Activated T-cell treated with anti-CD3 and anti-CD28 coated beads, Interleukin-2, amount 50 U/mL, for 72 hours (primary cell): ENCODE data around the gene TENM3. TPM values are rescaled to one million over a fixed set of nuclear protein-coding genes. Genes with fewer than 3 reads are reported as not detected.

ENCODE experiments used
- ATAC-seq, 2 donors: fragments of 150-1000 bp; cut with Tn5 transposase; replicated peaks in 1 of 2; 2 replicates each; pipeline ENCODE4 v1.10.0; 2021; ENCODE audit warnings: moderate library complexity in 2 of 2, mild to moderate bottlenecking in 1 of 2
- DNase-seq, 2 donors: peaks; one replicate each; pipeline ENCODE4 v3.0.0; 2021 to 2022; ENCODE audit warnings: mixed read lengths in 1 of 2
- H3K27ac Mint-ChIP-seq: one replicate; pipeline ENCODE4 v1.8.0; 2022; ENCODE audit warnings: mild to moderate bottlenecking, moderate library complexity, mixed read lengths
- H3K27me3 Mint-ChIP-seq: one replicate; pipeline ENCODE4 v1.8.0; 2022; ENCODE audit warnings: low read depth, mixed read lengths
- H3K36me3 Mint-ChIP-seq, 2 donors: one replicate each; pipeline ENCODE4 v1.8.0; 2022; ENCODE audit warnings: mixed read lengths in 2 of 2, mild to moderate bottlenecking in 1 of 2; ENCODE audit not compliant: insufficient read depth in 2 of 2
- H3K4me1 Mint-ChIP-seq: one replicate; pipeline ENCODE4 v1.8.0; 2022; ENCODE audit warnings: low read depth, mixed read lengths
- H3K4me3 Mint-ChIP-seq, 2 donors: one replicate each; pipeline ENCODE4 v1.8.0; 2022; ENCODE audit warnings: mild to moderate bottlenecking in 2 of 2, mixed read lengths in 2 of 2, moderate library complexity in 2 of 2
- H3K9me3 Mint-ChIP-seq, 2 donors: one replicate each; pipeline ENCODE4 v1.8.0; 2022; ENCODE audit warnings: mixed read lengths in 2 of 2
- total RNA-seq, 2 donors: library from RNA; stranded (reverse); gene quantifications; one replicate each; pipeline ENCODE4 v1.2.3, GENCODE V29; 2022

The TENM3 gene
- total RNA-seq, 2 donors from 2014 or later, result 0.12 TPM; not detected in 1

DNA sequence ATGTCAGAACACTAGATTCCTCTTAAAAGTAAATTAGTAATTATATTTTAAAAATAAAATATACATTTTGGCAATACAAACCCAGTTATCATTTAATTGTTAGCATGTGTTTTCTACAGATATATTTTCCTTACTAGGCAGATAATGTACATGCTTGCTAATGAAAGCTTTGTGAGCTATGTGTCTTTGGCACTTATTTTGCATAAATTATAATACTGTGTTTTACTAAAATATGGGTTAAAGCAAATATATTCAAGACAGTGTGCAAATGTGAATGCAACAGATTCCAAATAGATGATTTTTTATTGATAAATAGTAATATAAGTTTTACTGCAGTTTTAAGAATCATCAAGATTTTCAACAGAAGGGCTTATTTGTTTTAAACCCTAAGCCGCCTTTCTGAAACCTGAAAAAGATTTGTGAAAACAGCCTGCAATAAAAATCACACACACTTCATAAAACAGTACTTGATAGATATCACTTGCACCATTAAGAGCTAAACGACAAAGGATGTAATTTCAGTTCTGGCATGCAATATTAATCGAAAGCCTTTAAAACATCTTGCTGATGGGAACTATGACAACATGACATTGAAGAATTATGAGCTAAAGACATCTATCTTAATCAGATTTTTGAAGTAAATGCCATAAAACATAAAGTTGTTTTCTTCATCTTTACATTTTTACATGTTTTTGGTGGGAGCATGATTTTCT lies 340.7 kb downstream of the TENM3 start:
- Mint-ChIP-seq H3K4me1 (no peaks in the 10 kb centered on the region), H3K4me3 (no peak overlapping the region), H3K27me3 (no peaks in the 10 kb centered on the region), H3K36me3 (no peaks in the 10 kb centered on the region), H3K27ac (no peak overlapping the region), H3K9me3 (no peaks in the 10 kb centered on the region)
- ATAC-seq (no peak), DNase-seq (no peak)

DNA sequence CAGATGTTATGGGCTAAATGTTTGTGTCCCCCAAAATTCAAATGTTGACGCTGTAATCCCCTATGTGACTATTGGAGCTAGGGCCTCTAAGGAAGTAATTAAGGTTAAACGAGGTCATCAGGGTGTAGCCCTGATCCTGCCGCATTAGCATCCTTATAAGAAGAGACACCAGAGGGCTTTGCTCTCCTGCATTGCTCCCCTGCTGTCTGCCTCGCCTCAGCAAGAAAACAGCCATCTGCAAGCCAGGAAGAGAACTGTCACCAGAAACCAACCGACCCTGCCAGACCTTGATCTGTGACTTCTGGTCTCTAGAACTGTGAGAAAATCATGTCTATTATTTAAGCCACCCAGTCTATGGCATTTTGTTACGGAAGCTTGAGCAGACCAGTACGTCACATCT lies 342.1 kb downstream of the TENM3 start:
- H3K36me3 Mint-ChIP-seq, result no peaks in the 10 kb centered on the region
- no peaks in the 10 kb centered on the region for H3K9me3 Mint-ChIP-seq
- H3K4me3 Mint-ChIP-seq, result no peak overlapping the region
- H3K4me1 Mint-ChIP-seq, result no peaks in the 10 kb centered on the region
- H3K27me3 Mint-ChIP-seq, result no peaks in the 10 kb centered on the region
- no peak overlapping the region for H3K27ac Mint-ChIP-seq
- no peak for ATAC-seq
- DNase-seq, result no peak

DNA sequence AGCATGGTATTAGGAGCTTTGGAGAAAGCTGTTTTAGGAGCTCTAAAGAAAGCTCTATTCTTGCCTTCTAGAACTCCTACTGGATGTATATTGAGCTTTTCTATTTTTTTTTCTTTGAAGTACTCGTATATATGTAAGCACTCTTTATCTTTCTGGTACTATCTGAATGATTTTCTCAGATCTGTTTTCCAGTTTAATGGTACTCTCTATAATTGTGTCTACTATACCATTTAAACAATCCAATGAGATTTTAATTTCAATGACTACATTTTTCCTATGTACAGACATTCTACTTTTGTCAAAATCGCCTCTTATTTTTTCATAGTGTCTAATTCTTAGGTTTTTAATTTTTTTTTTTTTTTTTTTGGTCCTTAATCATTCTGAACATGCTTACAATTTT lies 345.9 kb downstream of the TENM3 start:
- no peaks in the 10 kb centered on the region for H3K27me3 Mint-ChIP-seq
- H3K9me3 Mint-ChIP-seq, result no peaks in the 10 kb centered on the region
- no peak overlapping the region for H3K27ac Mint-ChIP-seq
- no peak overlapping the region for H3K4me3 Mint-ChIP-seq
- no peaks in the 10 kb centered on the region for H3K36me3 Mint-ChIP-seq
- no peak for DNase-seq
- no peak for ATAC-seq
- no peaks in the 10 kb centered on the region for H3K4me1 Mint-ChIP-seq

DNA sequence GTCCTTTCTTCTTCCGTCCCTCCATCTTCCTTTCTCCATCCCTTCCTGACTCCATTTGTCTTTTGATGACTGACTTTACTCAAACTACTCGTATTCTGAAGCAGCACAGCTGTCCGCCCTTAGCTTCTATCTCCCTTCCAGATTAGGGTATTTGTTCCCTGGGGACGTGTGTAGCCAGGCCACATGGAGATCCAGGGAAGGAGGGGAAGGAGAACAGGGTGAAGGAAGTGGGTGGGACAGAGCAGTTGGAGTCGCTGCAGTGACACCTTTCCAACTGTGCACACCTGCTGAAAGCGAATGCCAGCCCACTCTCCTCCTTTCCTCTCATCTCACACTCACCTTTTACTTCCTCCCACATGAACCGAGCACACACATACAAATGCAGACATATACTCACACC lies 350.2 kb downstream of the TENM3 start:
- H3K27me3 Mint-ChIP-seq, result no peaks in the 10 kb centered on the region
- H3K27ac Mint-ChIP-seq, result no peak overlapping the region
- H3K4me3 Mint-ChIP-seq, result no peak overlapping the region
- DNase-seq (no peak), ATAC-seq (no peak)
- H3K9me3 Mint-ChIP-seq, result no peaks in the 10 kb centered on the region
- no peaks in the 10 kb centered on the region for H3K36me3 Mint-ChIP-seq
- no peaks in the 10 kb centered on the region for H3K4me1 Mint-ChIP-seq

DNA sequence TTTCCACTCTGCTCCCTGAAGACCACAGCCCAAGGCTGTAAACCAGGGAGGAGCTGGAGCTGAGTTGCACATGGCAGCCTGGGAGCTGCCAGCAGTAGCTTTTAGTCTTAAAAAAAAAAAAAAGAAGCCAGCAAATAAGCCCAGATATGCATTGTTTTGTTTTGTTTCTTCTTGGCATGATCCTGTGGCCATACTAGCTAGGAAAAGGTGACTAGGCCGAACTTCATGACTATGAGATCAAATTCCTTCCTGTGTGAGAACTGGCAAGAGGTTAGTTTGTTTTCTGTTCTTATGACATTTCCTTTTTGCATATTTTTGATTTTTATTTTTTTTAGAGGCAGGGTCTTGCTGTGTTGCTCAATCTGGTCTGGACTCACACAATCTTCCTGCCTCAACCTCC lies 350.7 kb downstream of the TENM3 start:
- no peak overlapping the region for H3K4me3 Mint-ChIP-seq
- H3K9me3 Mint-ChIP-seq, result no peaks in the 10 kb centered on the region
- no peaks in the 10 kb centered on the region for H3K27me3 Mint-ChIP-seq
- H3K27ac Mint-ChIP-seq, result no peak overlapping the region
- no peaks in the 10 kb centered on the region for H3K4me1 Mint-ChIP-seq
- ATAC-seq (no peak), DNase-seq (no peak)
- H3K36me3 Mint-ChIP-seq, result no peaks in the 10 kb centered on the region

DNA sequence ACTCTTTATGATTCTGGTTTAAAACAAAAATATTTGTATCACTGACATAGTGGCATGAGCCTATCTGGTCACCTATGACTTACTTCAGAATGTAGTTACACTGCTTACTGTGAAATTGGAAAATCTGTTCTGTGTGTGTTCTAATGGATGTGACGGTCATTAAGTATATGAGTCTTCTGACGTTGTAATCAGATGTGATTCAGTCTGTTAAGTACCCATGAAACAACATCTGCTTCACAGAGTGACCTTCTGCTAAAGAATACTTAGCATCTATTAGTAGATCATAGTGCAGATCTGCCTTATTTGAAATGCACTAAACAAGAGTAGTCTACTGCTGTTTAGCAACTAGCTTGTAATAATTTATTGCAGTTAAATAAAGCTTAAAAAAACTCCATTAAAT lies 356.9 kb downstream of the TENM3 start:
- Mint-ChIP-seq H3K27ac (no peak overlapping the region), H3K4me1 (no peaks in the 10 kb centered on the region), H3K36me3 (no peaks in the 10 kb centered on the region), H3K27me3 (no peaks in the 10 kb centered on the region), H3K9me3 (no peaks in the 10 kb centered on the region), H3K4me3 (no peak overlapping the region)
- ATAC-seq, result no peak
- no peak for DNase-seq

DNA sequence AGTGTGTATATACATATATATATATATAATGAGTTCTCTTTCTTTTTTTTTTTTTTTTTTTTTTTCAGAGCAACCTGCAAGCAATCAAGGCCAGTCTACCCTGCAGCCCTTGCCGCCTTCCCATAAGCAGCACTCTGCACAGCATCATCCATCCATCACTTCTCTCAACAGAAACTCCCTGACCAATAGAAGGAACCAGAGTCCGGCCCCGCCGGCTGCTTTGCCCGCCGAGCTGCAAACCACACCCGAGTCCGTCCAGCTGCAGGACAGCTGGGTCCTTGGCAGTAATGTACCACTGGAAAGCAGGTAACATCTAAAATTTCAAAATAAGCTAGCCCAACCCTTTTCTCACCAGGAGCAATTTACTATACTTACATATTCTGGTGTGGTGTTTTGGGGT lies 357.7 kb downstream of the TENM3 start:
- no peak overlapping the region for H3K4me3 Mint-ChIP-seq
- ATAC-seq, result no peak

DNA sequence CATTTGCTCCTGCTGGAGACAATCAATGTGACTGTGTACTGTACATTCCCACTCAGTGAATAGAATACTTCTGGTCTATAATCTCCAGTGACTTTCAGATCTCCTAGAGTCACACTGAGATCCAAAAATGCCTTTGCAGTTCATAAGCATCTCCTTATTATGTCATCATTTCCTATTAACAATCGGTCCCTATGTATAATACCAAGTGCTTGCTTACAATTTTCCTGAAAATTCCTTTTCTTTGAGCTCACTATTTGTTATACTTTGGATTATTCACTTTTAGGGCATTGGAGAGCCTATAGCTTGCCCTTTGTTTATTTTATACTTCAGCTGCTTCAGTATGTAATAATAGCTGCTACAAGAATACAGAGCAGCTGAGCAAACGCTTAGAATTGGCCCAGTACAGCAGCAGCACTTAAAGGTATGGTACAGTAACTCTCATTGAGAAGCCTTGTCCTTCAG lies 361.0 kb downstream of the TENM3 start:
- H3K27me3 Mint-ChIP-seq, result no peaks in the 10 kb centered on the region
- no peak overlapping the region for H3K4me3 Mint-ChIP-seq
- ATAC-seq, result no peak
- no peak for DNase-seq
- no peaks in the 10 kb centered on the region for H3K9me3 Mint-ChIP-seq
- H3K4me1 Mint-ChIP-seq, result no peaks in the 10 kb centered on the region
- H3K36me3 Mint-ChIP-seq, result no peaks in the 10 kb centered on the region
- H3K27ac Mint-ChIP-seq, result no peak overlapping the region

More for the DNA sequence above, 357.7 kb downstream of the TENM3 start:
- Mint-ChIP-seq H3K27me3 (no peaks in the 10 kb centered on the region), H3K36me3 (no peaks in the 10 kb centered on the region), H3K27ac (no peak overlapping the region), H3K9me3 (no peaks in the 10 kb centered on the region), H3K4me1 (no peaks in the 10 kb centered on the region)
- DNase-seq, result no peak

DNA sequence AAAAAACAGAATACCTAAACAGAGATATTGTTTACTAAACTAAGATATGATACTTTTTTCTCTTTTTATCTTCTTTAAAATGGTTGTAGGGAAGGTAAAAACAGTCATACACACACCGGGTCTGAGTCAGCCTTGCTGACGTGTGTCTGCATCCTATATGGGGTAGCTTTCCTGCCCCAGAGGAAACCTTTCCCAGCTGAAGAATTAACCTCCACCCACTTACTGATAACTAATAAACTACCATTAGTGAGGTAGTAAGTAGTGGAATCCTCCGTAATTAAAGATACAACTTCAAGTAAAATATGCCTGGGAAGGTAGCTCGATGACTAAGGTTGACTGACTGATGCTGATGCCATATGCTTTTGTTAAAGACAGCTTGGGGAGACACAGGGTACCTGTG lies 361.8 kb downstream of the TENM3 start:
- Mint-ChIP-seq H3K4me1 (no peaks in the 10 kb centered on the region), H3K4me3 (no peak overlapping the region), H3K27ac (no peak overlapping the region), H3K27me3 (no peaks in the 10 kb centered on the region), H3K9me3 (no peaks in the 10 kb centered on the region), H3K36me3 (no peaks in the 10 kb centered on the region)
- DNase-seq, result no peak
- no peak for ATAC-seq

DNA sequence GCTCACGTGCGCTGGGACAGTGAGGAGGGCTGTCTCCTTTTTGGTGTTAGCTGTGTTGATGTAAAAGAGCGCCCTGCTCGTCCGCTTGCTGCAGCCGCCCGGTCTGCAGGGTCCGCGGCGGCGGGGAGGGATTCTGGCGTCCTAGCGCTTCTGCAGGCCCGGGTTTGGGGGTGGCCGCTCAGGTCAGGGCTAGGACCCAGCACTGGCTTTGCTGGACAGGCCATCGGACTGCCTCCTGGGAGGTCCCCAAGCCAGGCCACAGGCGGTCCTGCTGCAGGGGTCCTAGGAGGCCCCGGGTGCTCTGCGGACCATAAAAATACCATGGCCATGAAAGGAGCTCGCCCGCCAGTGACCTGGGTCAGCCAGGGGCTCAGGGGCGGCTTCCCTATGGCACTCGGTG lies 365.3 kb downstream of the TENM3 start:
- DNase-seq (no peak), ATAC-seq (no peak)
- H3K9me3 Mint-ChIP-seq, result no peaks in the 10 kb centered on the region
- no peaks in the 10 kb centered on the region for H3K27me3 Mint-ChIP-seq
- no peak overlapping the region for H3K27ac Mint-ChIP-seq
- no peak overlapping the region for H3K4me3 Mint-ChIP-seq
- H3K36me3 Mint-ChIP-seq, result no peaks in the 10 kb centered on the region
- H3K4me1 Mint-ChIP-seq, result no peaks in the 10 kb centered on the region

DNA sequence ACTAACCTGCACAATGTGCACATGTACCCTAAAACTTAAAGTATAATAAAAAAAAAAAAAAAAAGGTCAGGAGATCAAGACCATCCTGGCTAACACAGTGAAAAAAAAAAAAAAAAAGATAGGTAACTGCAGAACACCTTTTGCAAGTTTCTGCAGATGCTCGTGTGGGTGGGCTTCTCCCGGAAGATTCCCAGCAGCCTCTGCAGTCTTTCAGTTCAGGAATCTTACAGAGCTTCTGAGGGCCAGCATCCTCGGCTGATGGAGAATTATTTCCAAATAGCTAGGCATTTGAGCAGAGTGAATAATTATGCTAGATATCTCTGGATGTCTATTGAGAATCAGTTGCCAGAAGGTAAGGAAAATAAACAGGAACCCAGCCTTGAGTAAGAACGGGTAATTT lies 373.3 kb downstream of the TENM3 start:
- Mint-ChIP-seq H3K9me3 (no peaks in the 10 kb centered on the region), H3K4me1 (no peaks in the 10 kb centered on the region), H3K4me3 (no peak overlapping the region), H3K36me3 (no peaks in the 10 kb centered on the region), H3K27ac (no peak overlapping the region), H3K27me3 (peaks cover 8% of the 10 kb centered on the region)
- ATAC-seq (no peak), DNase-seq (no peak)

DNA sequence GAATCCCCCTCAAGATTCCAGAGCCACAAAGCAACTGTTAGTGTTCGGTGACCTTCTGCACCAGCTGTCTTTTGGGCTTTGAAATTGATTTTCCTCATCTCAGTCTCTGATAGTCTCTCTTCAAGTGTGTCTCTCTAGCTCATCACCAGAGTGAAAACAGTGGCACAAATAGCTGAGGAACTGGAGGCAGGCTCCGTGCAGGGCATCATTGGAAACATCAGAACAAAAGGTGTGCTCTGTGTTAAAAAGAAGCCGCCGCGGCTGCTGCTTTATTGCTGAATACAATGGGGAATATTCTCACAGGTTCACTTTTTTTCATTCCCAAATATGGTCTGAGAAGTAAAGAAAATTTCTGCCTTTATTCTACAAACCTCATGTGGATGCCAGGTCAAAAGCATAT lies 376.5 kb downstream of the TENM3 start:
- no peak overlapping the region for H3K27ac Mint-ChIP-seq
- H3K4me3 Mint-ChIP-seq, result no peak overlapping the region
- H3K9me3 Mint-ChIP-seq, result no peaks in the 10 kb centered on the region
- peaks cover 11% of the 10 kb centered on the region for H3K27me3 Mint-ChIP-seq
- H3K36me3 Mint-ChIP-seq, result no peaks in the 10 kb centered on the region
- H3K4me1 Mint-ChIP-seq, result no peaks in the 10 kb centered on the region
- no peak for ATAC-seq
- DNase-seq, result no peak

DNA sequence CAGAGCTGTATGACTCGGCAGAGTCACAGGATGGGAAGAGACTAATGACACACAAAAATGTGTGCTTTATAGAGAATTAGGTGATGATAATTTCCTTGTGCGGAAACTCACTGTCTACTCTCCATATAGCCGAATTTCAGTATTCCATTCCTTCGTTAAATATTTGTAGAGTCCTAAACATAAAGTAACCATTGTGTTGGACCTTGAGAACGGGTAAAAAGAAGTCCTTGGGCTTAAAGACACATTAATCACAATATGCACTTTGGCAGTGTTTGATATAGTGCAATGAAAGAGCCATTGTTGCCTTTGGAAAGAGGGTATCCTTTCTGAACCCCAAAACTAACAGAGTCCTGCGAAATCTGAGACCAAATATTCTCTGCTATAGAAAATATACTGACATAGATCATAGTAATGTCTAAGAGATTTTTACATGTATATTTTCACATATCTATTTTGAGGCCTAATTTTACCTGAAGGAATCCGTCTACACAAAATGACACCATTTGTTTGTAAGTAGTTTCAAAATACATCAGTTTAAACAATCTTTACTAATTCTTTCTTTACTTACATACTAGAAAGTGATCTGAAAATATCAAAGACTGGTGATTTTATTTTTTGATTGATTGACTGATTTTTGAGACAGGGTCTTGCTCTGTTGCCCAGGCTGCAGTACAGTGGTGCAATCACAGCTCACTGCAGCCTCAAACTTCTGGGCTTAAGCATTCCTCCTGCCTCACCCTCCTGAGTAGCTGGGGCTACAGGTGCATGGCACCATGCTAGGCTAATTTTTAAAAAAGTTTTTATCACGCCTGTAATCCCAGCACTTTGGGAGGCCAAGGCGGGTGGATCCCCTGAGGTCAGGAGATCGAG lies 377.1 kb downstream of the TENM3 start:
- Mint-ChIP-seq H3K27ac (no peak overlapping the region), H3K27me3 (peaks cover 13% of the 10 kb centered on the region), H3K4me3 (no peak overlapping the region), H3K36me3 (no peaks in the 10 kb centered on the region), H3K4me1 (no peaks in the 10 kb centered on the region), H3K9me3 (no peaks in the 10 kb centered on the region)
- ATAC-seq (no peak), DNase-seq (no peak)
